K562 (cell line): ENCODE data around the gene CDK9. TPM values are rescaled to one million over a fixed set of nuclear protein-coding genes. Genes with fewer than 3 reads are reported as not detected.
A peak's percentile ranks its signal among the peaks of the same experiment; 100 is the strongest.

Experiments used
- CEBPZ ChIP-seq: fragments of 150-350 bp; IDR thresholded peaks from 2 replicates; pipeline ENCODE4 v1.6.1; 2014; ENCODE audit warnings: low read depth, mild to moderate bottlenecking, low read length, borderline replicate concordance
- CHD7 ChIP-seq: fragments of 200-600 bp; sonication (generic); IDR thresholded peaks from one replicate; pipeline ENCODE4 v1.6.1; 2012; ENCODE audit warnings: mild to moderate bottlenecking, low read depth, low read length, inconsistent platforms
- ESRRA ChIP-seq: fragments of 450-650 bp; IDR thresholded peaks from 2 replicates; pipeline ENCODE4 v1.6.1; 2014; ENCODE audit warnings: low read depth, mild to moderate bottlenecking, moderate library complexity, borderline replicate concordance
- ESRRB ChIP-seq: fragments of 250-450 bp; sonication (Bioruptor Pico); IDR thresholded peaks from 2 replicates; pipeline ENCODE4 v1.5.0; 2020; ENCODE audit warnings: mild to moderate bottlenecking, moderate library complexity, borderline replicate concordance
- FOXP4 ChIP-seq: sonication (generic); formaldehyde crosslinking; IDR thresholded peaks from 2 replicates; pipeline ENCODE4 v1.8.0; 2022; ENCODE audit warnings: mild to moderate bottlenecking, missing genetic modification reagents, borderline replicate concordance
- GATA2 ChIP-seq: sonication (generic); formaldehyde crosslinking; IDR thresholded peaks from 2 replicates; pipeline ENCODE4 v1.4.0; 2020; ENCODE audit warnings: mild to moderate bottlenecking, missing genetic modification reagents
- TAF1 ChIP-seq: IDR thresholded peaks from 2 replicates; pipeline ENCODE4 v1.6.1; 2011; ENCODE audit warnings: mild to moderate bottlenecking, low read length, moderate library complexity; ENCODE audit not compliant: insufficient read depth, control insufficient read depth, severe bottlenecking; ENCODE audit errors: extremely low read depth
- polyA plus RNA-seq, 8 experiments: library from polyadenylated mRNA; depleted of rRNA in 4 of 8; stranded (reverse) in 5 of 8; unstranded in 3 of 8; fragments of >200 nt; fragmentation: Nextera tagmentation in 2 of 8; fragmentation: Illumina TruSeq in 1 of 8; extraction: Ambion mirVana in 2 of 8; extraction: Trizol in 1 of 8; gene quantifications; 2 replicates each; pipeline versions ENCODE4 v1.2.1 to v1.2.3, GENCODE V29; 2011 to 2014; ENCODE audit warnings: inconsistent platforms in 1 of 8, missing spikeins in 1 of 8
- total RNA-seq, 7 experiments: library from RNA; depleted of rRNA in 6 of 7; stranded (reverse); fragments of >200 nt in 6 of 7; fragmentation: Illumina TruSeq in 2 of 7; extraction: Trizol in 2 of 7; gene quantifications; 2 replicates each; pipeline versions ENCODE4 v1.2.1 to v1.2.3, GENCODE V29; 2011 to 2021; ENCODE audit warnings: low replicate concordance in 1 of 7

The CDK9 gene
- total and polyA plus RNA-seq, 9 of the 15 experiments (the other 6 are each of a cell fraction or from before 2014, with no cell fraction given) = 4.2 to 78.6 (median 33.0) TPM

- TF ChIP-seq CHD7 (no peak), GATA2 (CRISPR knock-in tag) (peak; percentile 40; the same call in 1 of the 2 replicates), CEBPZ (no peak), ESRRB (no peak), TAF1 (peak; percentile 26), FOXP4 (CRISPR knock-in tag) (no peak), ESRRA (peak; percentile 76; the same call in 1 of the 2 replicates)
Measured at GRCh38 chr9:127770905-127771569, 14.8 kb upstream of the CDK9 start (continued).
